K562 (cell line): Measurements from ENCODE around the gene CCDC85C. TPM values are rescaled to one million over a fixed set of nuclear protein-coding genes. Genes with fewer than 3 reads are reported as not detected.

ENCODE experiments used
- BDP1 ChIP-seq: IDR thresholded peaks from 3 replicates; pipeline ENCODE4 v1.6.1; 2011; ENCODE audit not compliant: insufficient read length, insufficient read depth
- CHD2 ChIP-seq: IDR thresholded peaks from 2 replicates; pipeline ENCODE4 v1.6.1; 2011; ENCODE audit warnings: low read depth, low read length
- ESRRB ChIP-seq: fragments of 250-450 bp; sonication (Bioruptor Pico); IDR thresholded peaks from 2 replicates; pipeline ENCODE4 v1.5.0; 2020; ENCODE audit warnings: mild to moderate bottlenecking, moderate library complexity, borderline replicate concordance
- FOXK2 ChIP-seq, 2 experiments: fragments of 450-650 bp; IDR thresholded peaks in 1 of 2; conservative IDR thresholded peaks in 1 of 2; 2 replicates each; pipeline ENCODE4 v1.6.1; 2016; ENCODE audit warnings: low read depth in 2 of 2, mild to moderate bottlenecking in 1 of 2
- HDGF ChIP-seq: fragments of 450-650 bp; IDR thresholded peaks from 2 replicates; pipeline ENCODE4 v1.6.1; 2016
- MAFF ChIP-seq: IDR thresholded peaks from 2 replicates; pipeline ENCODE4 v1.6.1; 2012; ENCODE audit warnings: low read length, improper control_type of control experiment
- MEIS2 ChIP-seq: fragments of 450-650 bp; IDR thresholded peaks from 2 replicates; pipeline ENCODE4 v1.6.1; 2014; ENCODE audit warnings: mild to moderate bottlenecking; ENCODE audit not compliant: partially characterized antibody
- NR2C1 ChIP-seq, 2 experiments: fragments of 450-650 bp; IDR thresholded peaks; 2 replicates each; pipeline ENCODE4 v1.6.1; 2017; ENCODE audit warnings: mild to moderate bottlenecking in 2 of 2, antibody characterized with exemption in 1 of 2, inconsistent platforms in 1 of 2, missing compliant biosample characterization in 1 of 2, missing genetic modification characterization in 1 of 2
- RAD21 ChIP-seq, 2 experiments: fragments of 250-450 bp in 1 of 2; fragments of 450-650 bp in 1 of 2; sonication (Bioruptor Pico) in 1 of 2; formaldehyde crosslinking in 1 of 2; IDR thresholded peaks in 1 of 2; conservative IDR thresholded peaks in 1 of 2; 2 replicates each; pipeline versions ENCODE4 v1.4.0 to v1.8.0; 2020 to 2022; ENCODE audit warnings: mild to moderate bottlenecking in 2 of 2, moderate library complexity in 1 of 2
- SIRT6 ChIP-seq: IDR thresholded peaks from one replicate; pipeline ENCODE4 v1.6.1; 2012; ENCODE audit warnings: low read depth, mild to moderate bottlenecking, control low read depth, inconsistent platforms, low read length, moderate library complexity
- ZBTB7A ChIP-seq: IDR thresholded peaks from 2 replicates; pipeline ENCODE4 v1.6.1; 2011; ENCODE audit warnings: low read depth, mild to moderate bottlenecking, low read length, moderate library complexity, borderline replicate concordance; ENCODE audit not compliant: control insufficient read depth
- polyA plus RNA-seq, 8 experiments: library from polyadenylated mRNA; depleted of rRNA in 4 of 8; stranded (reverse) in 5 of 8; unstranded in 3 of 8; fragments of >200 nt; fragmentation: Nextera tagmentation in 2 of 8; fragmentation: Illumina TruSeq in 1 of 8; extraction: Ambion mirVana in 2 of 8; extraction: Trizol in 1 of 8; gene quantifications; 2 replicates each; pipeline versions ENCODE4 v1.2.1 to v1.2.3, GENCODE V29; 2011 to 2014; ENCODE audit warnings: inconsistent platforms in 1 of 8, missing spikeins in 1 of 8
- total RNA-seq, 7 experiments: library from RNA; depleted of rRNA in 6 of 7; stranded (reverse); fragments of >200 nt in 6 of 7; fragmentation: Illumina TruSeq in 2 of 7; extraction: Trizol in 2 of 7; gene quantifications; 2 replicates each; pipeline versions ENCODE4 v1.2.1 to v1.2.3, GENCODE V29; 2011 to 2021; ENCODE audit warnings: low replicate concordance in 1 of 7
- TF ChIP-seq, protein P1 (sequence below), 2 experiments: fragments of 450-650 bp in 1 of 2; sonication (generic) in 1 of 2; formaldehyde crosslinking in 1 of 2; IDR thresholded peaks; 2 replicates each; pipeline versions ENCODE4 v1.7.1 to v1.9.0; 2016 to 2022; ENCODE audit warnings: inconsistent platforms in 1 of 2, mild to moderate bottlenecking in 1 of 2, missing genetic modification reagents in 1 of 2
- TF ChIP-seq, protein P2 (sequence below): sonication (generic); formaldehyde crosslinking; IDR thresholded peaks from 2 replicates; pipeline ENCODE4 v1.4.0; 2020; ENCODE audit warnings: mild to moderate bottlenecking, missing genetic modification reagents
- TF ChIP-seq, protein P3 (sequence below): fragments of 250-450 bp; sonication (Bioruptor Pico); IDR thresholded peaks from 2 replicates; pipeline ENCODE4 v1.5.0; 2021

CCDC85C gene
- total and polyA plus RNA-seq, 9 of the 15 experiments (the other 6 are each of a cell fraction or from before 2014, with no cell fraction given): 0.18 to 22.0 (median 6.3) TPM

DNA sequence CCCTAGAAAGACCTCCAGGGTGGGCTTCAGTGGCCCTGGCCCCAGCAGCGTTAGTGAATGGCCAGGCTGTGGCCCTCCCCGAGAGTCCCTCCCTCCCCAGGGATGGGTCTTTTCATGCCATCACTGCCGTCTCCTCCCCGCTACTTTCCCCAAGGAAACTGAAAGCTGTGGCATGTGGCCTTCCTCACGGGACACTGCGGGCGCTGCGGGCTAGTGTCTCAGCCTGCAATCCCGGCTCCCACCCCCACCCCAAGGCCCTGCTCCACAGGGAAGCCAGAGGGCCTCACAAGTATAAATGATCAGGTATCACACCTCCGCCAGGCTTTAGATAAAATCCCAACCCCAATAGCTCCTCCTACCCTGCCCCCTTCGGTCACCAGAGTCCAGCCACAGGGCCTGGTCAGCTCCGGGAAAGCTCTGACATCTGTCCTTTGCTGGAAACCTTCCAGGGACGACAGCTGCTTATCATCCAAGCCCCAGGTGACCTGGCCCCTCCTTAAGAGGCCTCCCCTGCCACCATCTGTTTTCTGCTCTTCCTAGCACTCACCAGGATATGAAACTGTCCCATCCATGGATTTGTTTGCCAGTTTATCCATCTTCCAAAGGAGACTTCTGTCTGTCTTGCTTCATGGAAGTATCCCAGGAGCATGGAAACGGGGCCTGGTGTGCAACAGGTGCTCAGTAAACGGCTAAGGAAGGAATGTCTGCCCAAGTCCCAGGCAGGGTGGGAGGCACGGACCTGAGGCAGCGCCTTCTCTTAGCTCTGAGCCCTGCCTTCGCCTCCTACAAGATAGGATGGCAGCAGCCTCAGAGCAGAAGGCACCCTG is 31.6 kb downstream of the CCDC85C start (continued):
- TF ChIP-seq, protein P1, sequence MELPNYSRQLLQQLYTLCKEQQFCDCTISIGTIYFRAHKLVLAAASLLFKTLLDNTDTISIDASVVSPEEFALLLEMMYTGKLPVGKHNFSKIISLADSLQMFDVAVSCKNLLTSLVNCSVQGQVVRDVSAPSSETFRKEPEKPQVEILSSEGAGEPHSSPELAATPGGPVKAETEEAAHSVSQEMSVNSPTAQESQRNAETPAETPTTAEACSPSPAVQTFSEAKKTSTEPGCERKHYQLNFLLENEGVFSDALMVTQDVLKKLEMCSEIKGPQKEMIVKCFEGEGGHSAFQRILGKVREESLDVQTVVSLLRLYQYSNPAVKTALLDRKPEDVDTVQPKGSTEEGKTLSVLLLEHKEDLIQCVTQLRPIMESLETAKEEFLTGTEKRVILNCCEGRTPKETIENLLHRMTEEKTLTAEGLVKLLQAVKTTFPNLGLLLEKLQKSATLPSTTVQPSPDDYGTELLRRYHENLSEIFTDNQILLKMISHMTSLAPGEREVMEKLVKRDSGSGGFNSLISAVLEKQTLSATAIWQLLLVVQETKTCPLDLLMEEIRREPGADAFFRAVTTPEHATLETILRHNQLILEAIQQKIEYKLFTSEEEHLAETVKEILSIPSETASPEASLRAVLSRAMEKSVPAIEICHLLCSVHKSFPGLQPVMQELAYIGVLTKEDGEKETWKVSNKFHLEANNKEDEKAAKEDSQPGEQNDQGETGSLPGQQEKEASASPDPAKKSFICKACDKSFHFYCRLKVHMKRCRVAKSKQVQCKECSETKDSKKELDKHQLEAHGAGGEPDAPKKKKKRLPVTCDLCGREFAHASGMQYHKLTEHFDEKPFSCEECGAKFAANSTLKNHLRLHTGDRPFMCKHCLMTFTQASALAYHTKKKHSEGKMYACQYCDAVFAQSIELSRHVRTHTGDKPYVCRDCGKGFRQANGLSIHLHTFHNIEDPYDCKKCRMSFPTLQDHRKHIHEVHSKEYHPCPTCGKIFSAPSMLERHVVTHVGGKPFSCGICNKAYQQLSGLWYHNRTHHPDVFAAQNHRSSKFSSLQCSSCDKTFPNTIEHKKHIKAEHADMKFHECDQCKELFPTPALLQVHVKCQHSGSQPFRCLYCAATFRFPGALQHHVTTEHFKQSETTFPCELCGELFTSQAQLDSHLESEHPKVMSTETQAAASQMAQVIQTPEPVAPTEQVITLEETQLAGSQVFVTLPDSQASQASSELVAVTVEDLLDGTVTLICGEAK (IDR thresholded peaks at IDR 0.05): no peak
- TF ChIP-seq, protein P1 (CRISPR knock-in tag; IDR thresholded peaks at IDR 0.05): no peak
- no peak for TF ChIP-seq BDP1
- no peak for TF ChIP-seq ESRRB
- no peak for TF ChIP-seq MAFF
- peak; percentile 57 for TF ChIP-seq MEIS2
- TF ChIP-seq SIRT6: no peak
- TF ChIP-seq RAD21 (CRISPR knock-in tag; conservative IDR thresholded peaks at IDR 0.05 in 1 of 2, IDR thresholded peaks at IDR 0.05 in 1 of 2): peak in 1 of 2 experiments; percentile 12; a peak in 1 of 4 replicates
- TF ChIP-seq, protein P2, sequence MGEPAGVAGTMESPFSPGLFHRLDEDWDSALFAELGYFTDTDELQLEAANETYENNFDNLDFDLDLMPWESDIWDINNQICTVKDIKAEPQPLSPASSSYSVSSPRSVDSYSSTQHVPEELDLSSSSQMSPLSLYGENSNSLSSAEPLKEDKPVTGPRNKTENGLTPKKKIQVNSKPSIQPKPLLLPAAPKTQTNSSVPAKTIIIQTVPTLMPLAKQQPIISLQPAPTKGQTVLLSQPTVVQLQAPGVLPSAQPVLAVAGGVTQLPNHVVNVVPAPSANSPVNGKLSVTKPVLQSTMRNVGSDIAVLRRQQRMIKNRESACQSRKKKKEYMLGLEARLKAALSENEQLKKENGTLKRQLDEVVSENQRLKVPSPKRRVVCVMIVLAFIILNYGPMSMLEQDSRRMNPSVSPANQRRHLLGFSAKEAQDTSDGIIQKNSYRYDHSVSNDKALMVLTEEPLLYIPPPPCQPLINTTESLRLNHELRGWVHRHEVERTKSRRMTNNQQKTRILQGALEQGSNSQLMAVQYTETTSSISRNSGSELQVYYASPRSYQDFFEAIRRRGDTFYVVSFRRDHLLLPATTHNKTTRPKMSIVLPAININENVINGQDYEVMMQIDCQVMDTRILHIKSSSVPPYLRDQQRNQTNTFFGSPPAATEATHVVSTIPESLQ (CRISPR knock-in tag): no peak
- TF ChIP-seq FOXK2 (conservative IDR thresholded peaks at IDR 0.05 in 1 of 2, IDR thresholded peaks at IDR 0.05 in 1 of 2; ENCODE audit: low read depth in 2 of 2): no peak
- no peak for TF ChIP-seq NR2C1 (IDR thresholded peaks at IDR 0.05)
- peak; percentile 55; the same call in 1 of the 2 replicates for TF ChIP-seq NR2C1 (tag; IDR thresholded peaks at IDR 0.05)
- TF ChIP-seq ZBTB7A: no peak
- TF ChIP-seq, protein P3, sequence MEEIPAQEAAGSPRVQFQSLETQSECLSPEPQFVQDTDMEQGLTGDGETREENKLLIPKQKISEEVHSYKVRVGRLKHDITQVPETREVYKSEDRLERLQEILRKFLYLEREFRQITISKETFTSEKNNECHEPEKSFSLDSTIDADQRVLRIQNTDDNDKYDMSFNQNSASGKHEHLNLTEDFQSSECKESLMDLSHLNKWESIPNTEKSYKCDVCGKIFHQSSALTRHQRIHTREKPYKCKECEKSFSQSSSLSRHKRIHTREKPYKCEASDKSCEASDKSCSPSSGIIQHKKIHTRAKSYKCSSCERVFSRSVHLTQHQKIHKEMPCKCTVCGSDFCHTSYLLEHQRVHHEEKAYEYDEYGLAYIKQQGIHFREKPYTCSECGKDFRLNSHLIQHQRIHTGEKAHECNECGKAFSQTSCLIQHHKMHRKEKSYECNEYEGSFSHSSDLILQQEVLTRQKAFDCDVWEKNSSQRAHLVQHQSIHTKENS: no peak
- TF ChIP-seq CHD2: no peak
- TF ChIP-seq HDGF: no peak
